Spleen (tissue), 11 donors: ENCODE data around the gene MICAL3. TPM values are rescaled to one million over a fixed set of nuclear protein-coding genes. Genes with fewer than 3 reads are reported as not detected.
"Not testable (repeated sequence)": the region's sequence is repeated elsewhere in the genome, so short reads cannot be mapped to it uniquely, and the experiment has no call there.

Experiments
- DNase-seq: peaks from one replicate; pipeline ENCODE4 v3.0.0-alpha.2; 2020
- H3K27ac ChIP-seq, 8 donors: fragments of 200-600 bp; sonication (generic) in 7 of 8; 1 replicate in 4 of 8; 2 replicates in 4 of 8; pipeline versions ENCODE4 v1.5.0 to v1.8.0; 2016 to 2021; ENCODE audit warnings: inconsistent platforms in 4 of 8, mild to moderate bottlenecking in 4 of 8, moderate library complexity in 1 of 8
- H3K27me3 ChIP-seq, 7 donors: fragments of 200-600 bp; sonication (generic) in 6 of 7; replicated peaks in 1 of 7; 1 replicate in 4 of 7; 2 replicates in 3 of 7; pipeline versions ENCODE4 v1.5.0 to v1.8.0; 2016 to 2021; ENCODE audit warnings: inconsistent platforms in 3 of 7, mild to moderate bottlenecking in 1 of 7
- H3K36me3 ChIP-seq, 6 donors: fragments of 200-600 bp; sonication (generic) in 5 of 6; 1 replicate in 4 of 6; 2 replicates in 2 of 6; pipeline versions ENCODE4 v1.5.0 to v1.8.0; 2016 to 2021; ENCODE audit warnings: inconsistent platforms in 2 of 6
- H3K4me1 ChIP-seq, 6 donors: fragments of 200-600 bp; sonication (generic) in 5 of 6; 1 replicate in 3 of 6; 2 replicates in 3 of 6; pipeline versions ENCODE4 v1.5.0 to v1.8.0; 2016 to 2021; ENCODE audit warnings: inconsistent platforms in 3 of 6
- H3K4me3 ChIP-seq, 8 donors: fragments of 200-600 bp; sonication (generic) in 7 of 8; 1 replicate in 4 of 8; 2 replicates in 4 of 8; pipeline versions ENCODE4 v1.5.0 to v1.8.0; 2016 to 2021; ENCODE audit warnings: inconsistent platforms in 4 of 8, mild to moderate bottlenecking in 4 of 8, moderate library complexity in 2 of 8
- H3K9me3 ChIP-seq, 8 donors: fragments of 200-600 bp; sonication (generic) in 7 of 8; 1 replicate in 4 of 8; 2 replicates in 4 of 8; pipeline versions ENCODE4 v1.5.0 to v1.8.0; 2016 to 2021; ENCODE audit warnings: inconsistent platforms in 4 of 8
- POLR2A ChIP-seq, 3 donors: fragments of 450-650 bp; IDR thresholded peaks; one replicate each; pipeline ENCODE4 v1.5.1; 2017; ENCODE audit warnings: antibody characterized with exemption in 3 of 3, mild to moderate bottlenecking in 1 of 3
- POLR2AphosphoS5 ChIP-seq, 3 donors: sonication (generic); formaldehyde crosslinking; IDR thresholded peaks; one replicate each; pipeline ENCODE4 v1.5.1; 2017; ENCODE audit warnings: antibody characterized with exemption in 3 of 3
- WGBS, 5 donors: extraction: QIAGEN DNeasy Blood & Tissue Kit in 3 of 5; methylation state at CpG; one replicate each; pipeline versions ENCODE4 v1.1.5 to v1.1.7; 2013 to 2018; 5-methylcytosine and 5-hydroxymethylcytosine counted together
- intact Hi-C: fragments of 100-400 bp; cut with DNase I; formaldehyde crosslinking; loops from one replicate; pipeline ENCODE4 v1.15.0; 2023; ENCODE audit warnings: low total_unique reads
- polyA plus RNA-seq, 3 donors: library from polyadenylated mRNA; stranded (reverse); fragments of 200-250 nt; gene quantifications; one replicate each; pipeline ENCODE4 v1.2.1, GENCODE V29; 2013
- total RNA-seq, 7 donors: library from RNA; depleted of rRNA in 3 of 7; stranded (reverse); fragments of >200 nt in 3 of 7; fragmentation: NEBNext Ultra II Directional in 4 of 7; extraction: Animal tissue kit (Norgen Biotek cat#: 25700) in 4 of 7; gene quantifications; one replicate each; pipeline versions ENCODE4 v1.1.0 to v1.2.1, GENCODE V29; 2016 to 2021
- TF ChIP-seq, protein P1 (sequence below), 11 experiments: fragments of 200-600 bp in 7 of 11; fragments of 450-650 bp in 4 of 11; sonication (generic) in 4 of 11; IDR thresholded peaks in 8 of 11; conservative IDR thresholded peaks in 3 of 11; 1 replicate in 7 of 11; 2 replicates in 4 of 11; pipeline versions ENCODE4 v1.4.0 to v1.8.0; 2016 to 2021; ENCODE audit warnings: antibody characterized with exemption in 11 of 11, inconsistent platforms in 4 of 11, mild to moderate bottlenecking in 1 of 11
- donor health status: healthy with polysubstance abuse.
- donor health status: DM: no; HTN: no; CAD: no; lungs with moderate emphysema.
- donor health status: DM: no; HTN: no; CAD: no.
- donor health status: Bipolar disorder and iron deficiency.
- donor health status: healthy.
- donor health status: DM: no; HTN: no; CAD: no.
- donor health status: DM: yes; HTN: yes; CAD: no.

Gene MICAL3
- total and polyA plus RNA-seq, 10 donors = 2.6 to 133 (median 75.2) TPM

DNA sequence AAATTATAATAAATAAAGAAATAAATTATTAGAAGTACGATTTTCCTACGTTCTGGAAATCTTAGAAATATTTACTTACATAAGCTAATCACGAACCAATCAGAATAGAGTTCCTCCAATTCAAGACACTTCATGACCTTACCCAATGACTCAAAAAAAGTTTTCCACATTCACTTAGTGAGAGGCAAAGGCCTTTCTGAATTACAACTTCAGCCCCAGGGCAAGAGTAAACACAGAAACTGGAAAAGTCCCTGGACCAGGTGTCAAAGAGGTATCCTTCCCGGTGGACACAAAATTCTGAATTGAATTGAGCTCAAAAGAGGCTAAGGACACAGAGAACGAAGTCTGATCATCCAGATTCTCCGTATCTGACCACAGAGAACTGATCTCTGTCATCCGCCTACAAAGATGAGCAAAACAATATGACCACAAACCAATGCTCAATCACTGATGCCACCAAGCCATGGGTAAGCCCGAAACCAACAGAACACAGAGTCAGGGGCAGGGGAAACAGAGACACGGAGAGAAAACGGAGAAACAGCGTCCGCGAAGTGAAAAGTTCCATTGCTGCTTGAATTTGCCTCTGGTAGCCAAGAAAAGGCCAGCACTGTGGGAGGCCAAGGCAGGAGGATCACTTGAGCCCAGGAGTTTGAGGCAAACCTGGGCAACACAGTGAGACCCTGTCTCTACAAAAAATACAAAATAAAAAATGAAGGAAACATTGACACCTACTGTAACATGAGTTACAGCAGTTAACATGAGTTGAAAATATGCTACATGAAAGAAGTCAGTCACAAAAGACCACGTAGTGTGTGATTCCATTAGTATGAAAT, 256.9 kb downstream of the MICAL3 start:
- Histone ChIP-seq H3K4me1 (peaks cover 15 to 99% (median 54%) of the 10 kb centered on the region in 6 donors), H3K27me3 (no peaks in the 10 kb centered on the region), H3K9me3 (no peaks in the 10 kb centered on the region), H3K4me3 (peak overlapping the region in 1 of 8 donors; percentile 0), H3K27ac (peak overlapping the region in 4 of 8 donors; percentile 5 to 98 (median 63)), H3K36me3 (peaks cover 0 to 5% (median 0%) of the 10 kb centered on the region in 6 donors)
- no peak for DNase-seq
- WGBS, 5 donors = 70 to 79% (median 71%) methylated on average over 14 of the region's 14 CpGs
- TF ChIP-seq POLR2A (IDR thresholded peaks at IDR 0.05) (no peak), POLR2AphosphoS5 (IDR thresholded peaks at IDR 0.05) (no peak)
- TF ChIP-seq, protein P1, sequence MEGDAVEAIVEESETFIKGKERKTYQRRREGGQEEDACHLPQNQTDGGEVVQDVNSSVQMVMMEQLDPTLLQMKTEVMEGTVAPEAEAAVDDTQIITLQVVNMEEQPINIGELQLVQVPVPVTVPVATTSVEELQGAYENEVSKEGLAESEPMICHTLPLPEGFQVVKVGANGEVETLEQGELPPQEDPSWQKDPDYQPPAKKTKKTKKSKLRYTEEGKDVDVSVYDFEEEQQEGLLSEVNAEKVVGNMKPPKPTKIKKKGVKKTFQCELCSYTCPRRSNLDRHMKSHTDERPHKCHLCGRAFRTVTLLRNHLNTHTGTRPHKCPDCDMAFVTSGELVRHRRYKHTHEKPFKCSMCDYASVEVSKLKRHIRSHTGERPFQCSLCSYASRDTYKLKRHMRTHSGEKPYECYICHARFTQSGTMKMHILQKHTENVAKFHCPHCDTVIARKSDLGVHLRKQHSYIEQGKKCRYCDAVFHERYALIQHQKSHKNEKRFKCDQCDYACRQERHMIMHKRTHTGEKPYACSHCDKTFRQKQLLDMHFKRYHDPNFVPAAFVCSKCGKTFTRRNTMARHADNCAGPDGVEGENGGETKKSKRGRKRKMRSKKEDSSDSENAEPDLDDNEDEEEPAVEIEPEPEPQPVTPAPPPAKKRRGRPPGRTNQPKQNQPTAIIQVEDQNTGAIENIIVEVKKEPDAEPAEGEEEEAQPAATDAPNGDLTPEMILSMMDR (IDR thresholded peaks at IDR 0.05 in 8 of 11, conservative IDR thresholded peaks at IDR 0.05 in 3 of 11) = no peak
- intact Hi-C loops = no loop called here

DNA sequence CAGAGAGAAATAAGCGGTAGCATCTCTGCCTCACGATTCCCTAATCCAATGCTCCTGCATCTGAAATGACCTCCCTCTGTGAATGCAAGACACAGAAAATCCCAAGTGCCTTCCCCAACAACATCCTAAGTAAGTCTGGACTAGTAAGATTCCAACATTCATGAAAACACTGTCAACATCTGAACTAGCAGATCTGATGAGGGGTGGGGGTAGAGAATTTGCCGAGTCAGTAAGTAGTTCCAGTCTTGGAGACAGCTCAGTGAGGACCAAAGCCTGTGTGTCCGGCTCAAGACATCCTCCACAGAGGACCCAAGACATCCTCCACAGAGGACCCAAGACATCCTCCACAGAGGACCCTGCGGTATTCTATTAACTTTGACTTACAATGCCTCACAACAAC, 259.5 kb downstream of the MICAL3 start:
- WGBS, 5 donors = 87 to 93% (median 90%) methylated on average over 5 of the region's 5 CpGs
- H3K27ac ChIP-seq, H3K9me3 ChIP-seq, H3K36me3 ChIP-seq, H3K27me3 ChIP-seq, H3K4me3 ChIP-seq, intact Hi-C loops, DNase-seq: not testable (repeated sequence)
- peaks cover 0 to 96% (median 38%) of the 10 kb centered on the region in 6 donors for H3K4me1 ChIP-seq

DNA sequence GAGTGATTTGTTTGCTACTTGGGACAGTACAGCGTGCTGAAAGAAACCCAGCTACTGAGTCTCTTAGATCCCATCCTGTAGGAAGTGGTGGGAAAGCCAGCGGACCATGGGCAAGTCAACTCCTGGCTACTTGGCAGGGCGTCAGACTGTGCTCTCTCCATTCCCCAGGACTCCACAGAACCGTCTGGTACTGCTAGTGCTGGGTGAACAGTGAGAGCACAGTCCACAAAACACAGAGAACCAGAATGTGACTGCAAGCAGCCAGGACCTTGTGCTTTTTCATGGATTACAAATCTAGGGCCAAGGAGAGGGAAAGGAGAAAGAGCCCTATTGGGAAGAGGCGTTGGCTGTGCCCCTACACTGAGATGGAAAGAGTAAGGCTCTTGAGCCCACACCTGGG, 260.3 kb downstream of the MICAL3 start:
- TF ChIP-seq POLR2AphosphoS5 (IDR thresholded peaks at IDR 0.05) = no peak
- TF ChIP-seq, protein P1 (IDR thresholded peaks at IDR 0.05 in 8 of 11, conservative IDR thresholded peaks at IDR 0.05 in 3 of 11) = no peak
- TF ChIP-seq POLR2A (IDR thresholded peaks at IDR 0.05) = no peak
- Histone ChIP-seq H3K27me3 (no peaks in the 10 kb centered on the region), H3K36me3 (peaks cover 0 to 5% (median 0%) of the 10 kb centered on the region in 6 donors), H3K9me3 (no peaks in the 10 kb centered on the region), H3K4me3 (no peak overlapping the region), H3K27ac (no peak overlapping the region), H3K4me1 (peaks cover 0 to 96% (median 33%) of the 10 kb centered on the region in 6 donors)
- intact Hi-C loops = no loop called here
- no peak for DNase-seq
- WGBS, 5 donors = 69 to 86% (median 84%) methylated on average over 5 of the region's 5 CpGs

DNA sequence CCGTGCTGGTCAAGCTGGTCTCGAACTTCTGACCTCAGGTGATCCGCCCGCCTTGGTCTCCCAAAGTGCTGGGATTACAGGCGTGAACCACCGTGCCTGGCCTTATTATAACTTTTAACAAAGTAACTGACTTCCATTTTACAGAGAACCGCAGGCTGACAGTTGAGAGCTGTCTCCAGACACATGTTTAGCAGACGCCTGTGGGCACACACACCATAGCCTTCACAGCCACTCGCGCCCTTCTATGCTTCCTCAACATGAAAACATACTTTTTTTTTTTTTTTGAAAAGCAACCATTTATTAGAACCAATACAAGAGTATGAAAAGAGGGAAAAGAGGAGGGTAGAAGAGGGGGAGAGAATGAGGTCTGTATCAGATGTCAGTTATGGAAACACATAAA, 260.9 kb downstream of the MICAL3 start:
- H3K4me1 ChIP-seq = peaks cover 0 to 94% (median 29%) of the 10 kb centered on the region in 6 donors
- H3K9me3 ChIP-seq, H3K27ac ChIP-seq, H3K36me3 ChIP-seq, H3K4me3 ChIP-seq, DNase-seq, H3K27me3 ChIP-seq, intact Hi-C loops: not testable (repeated sequence)
- 61 to 74% (median 65%) methylated on average over 10 of the region's 10 CpGs for WGBS, 5 donors

DNA sequence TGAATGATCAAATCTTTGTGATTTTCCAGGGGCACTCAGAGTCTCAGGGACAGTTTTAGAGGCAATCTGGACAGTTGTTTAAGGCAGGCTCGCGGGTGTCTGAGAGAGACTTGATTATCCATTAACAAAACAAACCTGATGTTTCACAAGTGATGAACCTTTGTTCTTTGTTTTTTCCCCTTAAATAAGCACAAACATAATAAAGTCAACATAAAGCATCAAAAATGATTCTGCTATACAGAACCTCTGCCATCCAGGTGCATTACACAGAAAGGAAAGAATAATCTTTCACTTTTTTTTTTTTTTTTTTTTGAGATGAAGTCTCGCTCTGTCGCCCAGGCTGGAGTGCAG, 263.2 kb downstream of the MICAL3 start:
- intact Hi-C loops = no loop called here
- WGBS, 5 donors = 90 to 97% (median 94%) methylated on average over 2 to 4 of the region's 4 CpGs
- Histone ChIP-seq H3K27me3 (no peaks in the 10 kb centered on the region), H3K27ac (peak overlapping the region in 4 of 8 donors; percentile 62 to 78 (median 70)), H3K36me3 (peaks cover 0 to 4% (median 0%) of the 10 kb centered on the region in 6 donors), H3K4me1 (peaks cover 0 to 79% (median 14%) of the 10 kb centered on the region in 6 donors), H3K9me3 (no peaks in the 10 kb centered on the region), H3K4me3 (no peak overlapping the region)
- no peak for DNase-seq
- TF ChIP-seq POLR2A (IDR thresholded peaks at IDR 0.05) (no peak), POLR2AphosphoS5 (IDR thresholded peaks at IDR 0.05) (no peak)
- TF ChIP-seq, protein P1 (IDR thresholded peaks at IDR 0.05 in 8 of 11, conservative IDR thresholded peaks at IDR 0.05 in 3 of 11) = no peak
